ENCODE measurements around the gene BTN3A1. TPM values are rescaled to one million over a fixed set of nuclear protein-coding genes. Genes with fewer than 3 reads are reported as not detected.
"Not testable (repeated sequence)": the region's sequence is repeated elsewhere in the genome, so short reads cannot be mapped to it uniquely, and the experiment has no call there.

BTN3A1 gene
- total RNA-seq, 1 donor: 39.3 TPM

- no peak overlapping the region for H3K4me3 ChIP-seq (ENCODE audit: low read depth, low read length)
- TF ChIP-seq, protein P1, sequence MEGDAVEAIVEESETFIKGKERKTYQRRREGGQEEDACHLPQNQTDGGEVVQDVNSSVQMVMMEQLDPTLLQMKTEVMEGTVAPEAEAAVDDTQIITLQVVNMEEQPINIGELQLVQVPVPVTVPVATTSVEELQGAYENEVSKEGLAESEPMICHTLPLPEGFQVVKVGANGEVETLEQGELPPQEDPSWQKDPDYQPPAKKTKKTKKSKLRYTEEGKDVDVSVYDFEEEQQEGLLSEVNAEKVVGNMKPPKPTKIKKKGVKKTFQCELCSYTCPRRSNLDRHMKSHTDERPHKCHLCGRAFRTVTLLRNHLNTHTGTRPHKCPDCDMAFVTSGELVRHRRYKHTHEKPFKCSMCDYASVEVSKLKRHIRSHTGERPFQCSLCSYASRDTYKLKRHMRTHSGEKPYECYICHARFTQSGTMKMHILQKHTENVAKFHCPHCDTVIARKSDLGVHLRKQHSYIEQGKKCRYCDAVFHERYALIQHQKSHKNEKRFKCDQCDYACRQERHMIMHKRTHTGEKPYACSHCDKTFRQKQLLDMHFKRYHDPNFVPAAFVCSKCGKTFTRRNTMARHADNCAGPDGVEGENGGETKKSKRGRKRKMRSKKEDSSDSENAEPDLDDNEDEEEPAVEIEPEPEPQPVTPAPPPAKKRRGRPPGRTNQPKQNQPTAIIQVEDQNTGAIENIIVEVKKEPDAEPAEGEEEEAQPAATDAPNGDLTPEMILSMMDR (IDR thresholded peaks at IDR 0.05; ENCODE audit: insufficient read depth, low read depth, low read length): no peak
- peak; percentile 33 for DNase-seq (ENCODE audit: low read depth)
Observed at GRCh38 chr6:26431258-26432172, 29.4 kb downstream of the BTN3A1 start.

- no peak overlapping the region for H3K4me3 ChIP-seq (ENCODE audit: low read depth, low read length)
- DNase-seq (ENCODE audit: low read depth): no peak
- TF ChIP-seq, protein P1 (IDR thresholded peaks at IDR 0.05; ENCODE audit: insufficient read depth, low read depth, low read length): no peak
Observed at GRCh38 chr6:26432627-26433201, 30.6 kb downstream of the BTN3A1 start.

- H3K4me3 ChIP-seq (ENCODE audit: low read depth, low read length); DNase-seq (ENCODE audit: low read depth): not testable (repeated sequence)
Observed at GRCh38 chr6:26433680-26434079, 31.6 kb downstream of the BTN3A1 start.

GRCh38 chr6:26436018-26436417 is 33.9 kb downstream of the BTN3A1 start:
- no peak for DNase-seq (ENCODE audit: low read depth)
- TF ChIP-seq, protein P1 (IDR thresholded peaks at IDR 0.05; ENCODE audit: insufficient read depth, low read depth, low read length): no peak
- no peak overlapping the region for H3K4me3 ChIP-seq (ENCODE audit: low read depth, low read length)

GRCh38 chr6:26437550-26437949 is 35.5 kb downstream of the BTN3A1 start:
- TF ChIP-seq, protein P1 (IDR thresholded peaks at IDR 0.05; ENCODE audit: insufficient read depth, low read depth, low read length): no peak
- no peak overlapping the region for H3K4me3 ChIP-seq (ENCODE audit: low read depth, low read length)
- no peak for DNase-seq (ENCODE audit: low read depth)

GRCh38 chr6:26438000-26438399 is 35.9 kb downstream of the BTN3A1 start:
- TF ChIP-seq, protein P1 (IDR thresholded peaks at IDR 0.05; ENCODE audit: insufficient read depth, low read depth, low read length): no peak
- no peak overlapping the region for H3K4me3 ChIP-seq (ENCODE audit: low read depth, low read length)
- DNase-seq (ENCODE audit: low read depth): no peak

Data from fibroblast of villous mesenchyme (primary cell).